Activated CD4-positive, alpha-beta T cell treated with anti-CD3 and anti-CD28 coated beads for 24 hours (primary cell): ENCODE results near the gene NSF.

Experiments
- DNase-seq, 2 donors: peaks; one replicate each; pipeline ENCODE4 v3.0.0-alpha.2; 2020; ENCODE audit warnings: low read depth in 2 of 2

The NSF gene

GRCh38 chr17:46717999-46718398 lies 127.5 kb downstream of the NSF start:
- no peak for DNase-seq

- no peak for DNase-seq
Measured at GRCh38 chr17:46719891-46720290, 129.4 kb downstream of the NSF start.

GRCh38 chr17:46720408-46720807 lies 129.9 kb downstream of the NSF start:
- DNase-seq = no peak

GRCh38 chr17:46722662-46723285 lies 132.3 kb downstream of the NSF start:
- DNase-seq = no peak

- no peak for DNase-seq
Measured at GRCh38 chr17:46726206-46726605, 135.7 kb downstream of the NSF start.

GRCh38 chr17:46727572-46728348 lies 137.3 kb downstream of the NSF start:
- DNase-seq = no peak

GRCh38 chr17:46730026-46730425 lies 139.6 kb downstream of the NSF start:
- no peak for DNase-seq

- DNase-seq = no peak
Measured at GRCh38 chr17:46730679-46731078, 140.2 kb downstream of the NSF start.

GRCh38 chr17:46732160-46732559 lies 141.7 kb downstream of the NSF start:
- no peak for DNase-seq

GRCh38 chr17:46732754-46733398 lies 142.4 kb downstream of the NSF start:
- no peak for DNase-seq

GRCh38 chr17:46733837-46734475 lies 143.5 kb downstream of the NSF start:
- no peak for DNase-seq

GRCh38 chr17:46736100-46736499 lies 145.6 kb downstream of the NSF start:
- no peak for DNase-seq

- DNase-seq = no peak
Measured at GRCh38 chr17:46737326-46737725, 146.9 kb downstream of the NSF start.

- no peak for DNase-seq
Measured at GRCh38 chr17:46738544-46738943, 148.1 kb downstream of the NSF start.

- no peak for DNase-seq
Measured at GRCh38 chr17:46739982-46740381, 149.5 kb downstream of the NSF start.

- no peak for DNase-seq
Measured at GRCh38 chr17:46741122-46741730, 150.8 kb downstream of the NSF start.

GRCh38 chr17:46742565-46743270 lies 152.2 kb downstream of the NSF start:
- DNase-seq = no peak

GRCh38 chr17:46744441-46744840 lies 154.0 kb downstream of the NSF start:
- DNase-seq = no peak

- DNase-seq = no peak
Measured at GRCh38 chr17:46745376-46745775, 154.9 kb downstream of the NSF start.

GRCh38 chr17:46751425-46751824 lies 161.0 kb downstream of the NSF start:
- no peak for DNase-seq

GRCh38 chr17:46753776-46754175 lies 163.3 kb downstream of the NSF start:
- DNase-seq = no peak
